Esophagus muscularis mucosa (tissue), 4 donors: Measurements from ENCODE around the gene LMAN2.

ENCODE experiments used
- EP300 ChIP-seq: sonication (generic); formaldehyde crosslinking; IDR thresholded peaks from one replicate; pipeline ENCODE4 v1.6.1; 2017; ENCODE audit warnings: antibody characterized with exemption
- POLR2A ChIP-seq: fragments of 450-650 bp; IDR thresholded peaks from one replicate; pipeline ENCODE4 v1.6.1; 2017; ENCODE audit warnings: antibody characterized with exemption, moderate library complexity, mild to moderate bottlenecking, low read depth
- TF ChIP-seq, protein P1 (sequence below), 3 experiments: fragments of 200-600 bp in 2 of 3; fragments of 450-650 bp in 1 of 3; sonication (generic) in 2 of 3; IDR thresholded peaks; one replicate each; pipeline ENCODE4 v1.5.1; 2017 to 2019; ENCODE audit warnings: antibody characterized with exemption in 3 of 3, mild to moderate bottlenecking in 2 of 3, moderate library complexity in 1 of 3

DNA sequence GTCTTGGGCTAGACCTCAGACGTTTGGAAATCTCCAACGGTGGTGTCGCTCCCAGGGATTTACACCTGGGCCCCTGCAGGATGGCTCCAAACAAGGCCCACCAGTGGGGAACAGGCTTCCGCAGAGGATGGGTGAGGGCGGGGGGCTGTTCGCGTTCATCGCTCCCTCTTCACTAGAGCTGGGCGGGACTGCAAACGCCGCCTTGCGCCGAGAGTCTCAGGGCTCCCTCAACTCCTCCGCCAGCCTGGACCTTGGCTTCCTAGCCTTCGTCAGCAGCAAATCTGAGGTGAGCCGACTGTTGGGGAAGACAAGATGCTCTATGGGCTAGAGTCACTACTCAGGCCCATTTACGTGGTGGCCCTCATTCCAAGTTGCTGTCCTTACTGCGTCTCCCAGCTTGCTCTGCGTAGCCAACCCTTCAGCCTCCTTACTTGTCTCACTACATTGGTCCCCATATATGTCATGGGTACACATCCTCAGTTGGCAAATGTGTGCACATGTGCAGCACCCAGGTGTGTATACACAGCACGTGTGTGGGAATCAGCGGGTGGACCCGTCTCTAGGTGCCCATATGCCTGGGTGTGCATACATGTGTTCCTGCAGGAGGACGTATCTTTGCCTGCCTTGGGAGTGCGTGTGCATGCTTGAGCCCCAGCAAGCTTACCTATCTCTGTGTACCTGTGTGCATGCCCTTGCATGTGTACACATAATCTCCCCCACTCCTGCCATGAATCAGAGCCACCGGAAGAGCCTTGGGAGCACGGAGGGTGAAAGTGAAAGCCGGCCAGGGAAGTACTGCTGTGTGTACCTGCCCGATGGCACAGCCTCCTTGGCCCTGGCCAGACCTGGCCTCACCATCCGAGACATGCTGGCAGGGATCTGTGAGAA lies 16.8 kb upstream of the LMAN2 start:
- TF ChIP-seq, protein P1, sequence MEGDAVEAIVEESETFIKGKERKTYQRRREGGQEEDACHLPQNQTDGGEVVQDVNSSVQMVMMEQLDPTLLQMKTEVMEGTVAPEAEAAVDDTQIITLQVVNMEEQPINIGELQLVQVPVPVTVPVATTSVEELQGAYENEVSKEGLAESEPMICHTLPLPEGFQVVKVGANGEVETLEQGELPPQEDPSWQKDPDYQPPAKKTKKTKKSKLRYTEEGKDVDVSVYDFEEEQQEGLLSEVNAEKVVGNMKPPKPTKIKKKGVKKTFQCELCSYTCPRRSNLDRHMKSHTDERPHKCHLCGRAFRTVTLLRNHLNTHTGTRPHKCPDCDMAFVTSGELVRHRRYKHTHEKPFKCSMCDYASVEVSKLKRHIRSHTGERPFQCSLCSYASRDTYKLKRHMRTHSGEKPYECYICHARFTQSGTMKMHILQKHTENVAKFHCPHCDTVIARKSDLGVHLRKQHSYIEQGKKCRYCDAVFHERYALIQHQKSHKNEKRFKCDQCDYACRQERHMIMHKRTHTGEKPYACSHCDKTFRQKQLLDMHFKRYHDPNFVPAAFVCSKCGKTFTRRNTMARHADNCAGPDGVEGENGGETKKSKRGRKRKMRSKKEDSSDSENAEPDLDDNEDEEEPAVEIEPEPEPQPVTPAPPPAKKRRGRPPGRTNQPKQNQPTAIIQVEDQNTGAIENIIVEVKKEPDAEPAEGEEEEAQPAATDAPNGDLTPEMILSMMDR (IDR thresholded peaks at IDR 0.05), result no peak
- TF ChIP-seq EP300 (no peak), POLR2A (no peak)
